ENCODE results near the gene CES4A. TPM values are rescaled to one million over a fixed set of nuclear protein-coding genes. Genes with fewer than 3 reads are reported as not detected.

Gene CES4A
- total RNA-seq, 1 donor from 2014 or later: 10.2 TPM

DNA sequence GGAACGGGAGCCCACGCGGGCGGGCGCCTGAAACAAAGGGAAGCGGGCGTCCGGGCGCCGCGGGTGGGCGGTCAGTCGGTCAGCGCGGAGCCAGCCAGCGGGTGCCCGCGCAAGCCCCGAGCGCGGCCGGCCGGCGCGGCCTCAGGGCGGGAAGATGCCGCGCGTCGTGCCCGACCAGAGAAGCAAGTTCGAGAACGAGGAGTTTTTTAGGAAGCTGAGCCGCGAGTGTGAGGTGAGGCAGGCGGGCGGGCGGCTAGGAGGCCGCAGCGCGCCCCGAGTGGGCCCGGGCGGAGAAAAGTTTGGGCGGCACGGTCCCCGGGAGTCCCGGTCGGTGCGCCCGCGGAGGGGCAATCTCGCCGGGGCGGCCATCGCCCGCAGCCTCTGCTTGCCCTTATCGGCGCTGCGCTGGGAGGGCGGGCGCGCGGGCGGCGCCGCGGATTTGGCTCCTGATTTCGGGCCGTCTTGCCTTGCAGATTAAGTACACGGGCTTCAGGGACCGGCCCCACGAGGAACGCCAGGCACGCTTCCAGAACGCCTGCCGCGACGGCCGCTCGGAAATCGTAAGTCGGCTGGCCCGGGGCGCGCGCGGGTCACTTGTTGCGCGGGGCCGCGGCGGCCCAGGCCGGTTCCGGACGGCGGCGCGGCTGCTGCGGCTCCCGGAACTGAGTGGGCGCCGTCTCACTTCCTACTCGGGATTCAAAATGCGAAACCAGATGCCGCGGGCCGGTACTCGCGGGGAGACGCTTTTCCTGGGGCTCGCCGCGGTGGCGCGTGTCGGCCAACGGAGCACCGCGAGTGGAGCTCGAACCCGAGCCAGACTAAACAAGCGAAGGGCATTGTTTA, 41.1 kb downstream of the CES4A start:
- H3K27me3 Mint-ChIP-seq: no peaks in the 10 kb centered on the region
- ChIA-PET POLR2A (interaction anchor here (0.7 to 3.1 kb wide), 12 partner anchors 12 to 1055 kb away, joined by 3 to 18 read pairs (median 3); partner anchors contain the start of genes FBXL8 and TRADD), CTCF (interaction anchor here (0.9 to 1.5 kb wide), 2 partner anchors 12 to 126 kb away, joined by 4 to 5 read pairs; no protein-coding TSS in a partner anchor)
- peak overlapping the region; percentile 93 for H3K4me3 Mint-ChIP-seq
- peak; percentile 38 for ATAC-seq (ENCODE audit: low read depth)
- peak overlapping the region; percentile 86 for H3K27ac Mint-ChIP-seq
- peak; percentile 68 for DNase-seq
- intact Hi-C loops (cut with micrococcal nuclease): loop anchor here (1.0 to 2.0 kb wide), 6 partner anchors 29 to 217 kb away; partner anchors contain the start of genes FBXL8, FHOD1, MATCAP1 and PHAF1
- peaks cover 19% of the 10 kb centered on the region for H3K36me3 Mint-ChIP-seq (ENCODE audit: low read depth)
- TF ChIP-seq CTCF (IDR thresholded peaks at IDR 0.05): no peak
- peaks cover 43% of the 10 kb centered on the region for H3K4me1 Mint-ChIP-seq
- H3K9me3 Mint-ChIP-seq: no peaks in the 10 kb centered on the region

DNA sequence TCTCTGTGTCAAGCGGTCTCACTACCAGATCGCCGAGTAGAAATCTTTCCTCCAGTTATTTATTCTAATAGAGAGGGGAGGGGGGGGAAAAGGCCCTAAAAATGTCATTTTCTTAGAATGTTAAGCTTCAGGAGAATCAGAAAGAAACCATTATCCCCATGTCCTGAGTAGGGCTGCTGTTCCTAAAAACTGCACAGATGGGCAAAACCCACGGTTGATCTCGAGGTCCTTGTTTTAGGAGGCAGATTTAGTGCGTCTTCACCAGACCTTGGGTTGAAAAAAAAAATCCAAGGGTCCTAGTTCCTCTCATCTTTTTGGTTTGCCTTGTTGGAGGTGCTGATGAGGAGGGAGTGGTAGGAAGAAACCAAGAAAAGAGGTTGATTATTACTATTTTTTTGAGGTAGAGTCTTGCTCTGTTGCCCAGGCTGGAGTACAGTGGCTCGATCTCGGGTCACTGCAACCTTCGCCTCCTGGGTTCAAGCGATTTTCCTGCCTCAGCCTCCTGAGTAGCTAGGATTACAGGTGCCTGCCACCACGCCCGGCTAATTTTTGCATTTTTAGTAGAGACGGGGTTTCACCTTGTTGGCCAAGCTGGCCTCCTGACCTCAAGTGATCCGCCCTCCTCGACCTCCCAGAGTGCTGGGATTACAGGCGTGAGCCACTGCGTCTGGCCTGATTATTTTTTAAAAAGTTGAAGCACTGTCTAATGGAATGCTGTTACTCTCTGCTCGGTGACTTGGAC, 42.0 kb downstream of the CES4A start:
- POLR2A ChIA-PET: interaction anchor here (0.7 to 3.1 kb wide), 9 partner anchors 16 to 1054 kb away, joined by 3 to 18 read pairs (median 3); partner anchors contain the start of genes FBXL8 and TRADD
- Mint-ChIP-seq H3K27me3 (no peaks in the 10 kb centered on the region), H3K36me3 (ENCODE audit: low read depth) (peaks cover 22% of the 10 kb centered on the region), H3K4me1 (peaks cover 52% of the 10 kb centered on the region), H3K9me3 (no peaks in the 10 kb centered on the region), H3K27ac (peak overlapping the region; percentile 86), H3K4me3 (peak overlapping the region; percentile 93)
- intact Hi-C loops (cut with micrococcal nuclease): no loop called here
- ATAC-seq (ENCODE audit: low read depth): no peak
- TF ChIP-seq CTCF (IDR thresholded peaks at IDR 0.05): no peak
- CTCF ChIA-PET: interaction anchor here (1.0 kb wide), 1 partner anchor 17 kb away, joined by 3 read pairs; no protein-coding TSS in a partner anchor
- DNase-seq: no peak

GRCh38 chr16:67034487-67034886, 46.1 kb downstream of the CES4A start:
- peaks cover 58% of the 10 kb centered on the region for H3K4me1 Mint-ChIP-seq
- peaks cover 40% of the 10 kb centered on the region for H3K36me3 Mint-ChIP-seq (ENCODE audit: low read depth)
- DNase-seq (no peak), ATAC-seq (ENCODE audit: low read depth) (no peak)
- CTCF ChIA-PET: no interaction called here
- intact Hi-C loops (cut with micrococcal nuclease): no loop called here
- H3K9me3 Mint-ChIP-seq: no peaks in the 10 kb centered on the region
- no peak for TF ChIP-seq CTCF (IDR thresholded peaks at IDR 0.05)
- POLR2A ChIA-PET: no interaction called here
- H3K27me3 Mint-ChIP-seq: no peaks in the 10 kb centered on the region
- peak overlapping the region; percentile 0 for H3K27ac Mint-ChIP-seq
- peak overlapping the region; percentile 9 for H3K4me3 Mint-ChIP-seq

GRCh38 chr16:67035364-67035763, 47.0 kb downstream of the CES4A start:
- DNase-seq (no peak), ATAC-seq (ENCODE audit: low read depth) (no peak)
- ChIA-PET POLR2A (no interaction called here), CTCF (interaction anchor here (1.0 kb wide), 1 partner anchor 9 kb away, joined by 3 read pairs; no protein-coding TSS in a partner anchor)
- Mint-ChIP-seq H3K36me3 (ENCODE audit: low read depth) (peaks cover 48% of the 10 kb centered on the region), H3K27me3 (no peaks in the 10 kb centered on the region), H3K4me3 (no peak overlapping the region), H3K4me1 (peaks cover 55% of the 10 kb centered on the region), H3K9me3 (no peaks in the 10 kb centered on the region), H3K27ac (peak overlapping the region; percentile 14)
- intact Hi-C loops (cut with micrococcal nuclease): loop anchor here (5.0 kb wide), 1 partner anchor 37 kb away; no protein-coding TSS in a partner anchor
- no peak for TF ChIP-seq CTCF (IDR thresholded peaks at IDR 0.05)
